ENCODE results near the gene DAO.
"Not testable (repeated sequence)": the region's sequence is repeated elsewhere in the genome, so short reads cannot be mapped to it uniquely, and the experiment has no call there.

DAO gene

DNA sequence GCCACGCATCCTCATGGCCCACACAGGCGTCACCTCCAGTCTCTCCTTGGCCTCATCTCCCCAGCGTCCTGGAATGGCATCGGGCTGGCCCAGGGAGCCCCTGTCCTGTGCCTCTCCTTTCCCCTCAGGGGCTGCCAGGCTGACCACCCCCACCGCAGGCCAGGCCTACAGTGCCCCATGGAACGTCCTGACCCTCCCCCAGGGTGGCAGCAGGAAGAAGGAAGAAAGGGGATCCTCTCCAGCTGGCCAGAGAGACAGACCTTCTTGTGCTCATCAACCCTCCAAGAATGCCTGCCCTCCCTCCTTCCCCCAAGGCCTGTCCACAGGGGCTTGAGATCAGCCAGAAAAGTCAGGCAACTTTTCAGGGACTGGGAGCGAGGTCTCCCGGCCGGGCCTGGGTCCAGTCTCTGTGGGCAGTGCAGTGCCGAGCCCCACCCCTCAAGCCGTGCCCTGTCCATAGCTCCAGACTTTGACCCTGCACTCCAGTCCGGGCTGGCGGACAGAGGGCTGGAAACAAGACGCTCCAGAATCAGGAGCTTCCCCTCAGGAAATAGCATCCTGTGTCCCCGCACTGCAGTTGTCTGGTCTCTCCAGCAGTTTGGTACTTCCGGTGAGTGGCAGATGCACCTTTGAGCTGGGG lies at the start of gene DAO:
DAO (plus strand) TSS at position 478 of the 640 bp plus-strand sequence. CDS start 4,915 bp downstream, outside the sequence.
- DNase-seq (ENCODE audit: low spot score): no peak

DNA sequence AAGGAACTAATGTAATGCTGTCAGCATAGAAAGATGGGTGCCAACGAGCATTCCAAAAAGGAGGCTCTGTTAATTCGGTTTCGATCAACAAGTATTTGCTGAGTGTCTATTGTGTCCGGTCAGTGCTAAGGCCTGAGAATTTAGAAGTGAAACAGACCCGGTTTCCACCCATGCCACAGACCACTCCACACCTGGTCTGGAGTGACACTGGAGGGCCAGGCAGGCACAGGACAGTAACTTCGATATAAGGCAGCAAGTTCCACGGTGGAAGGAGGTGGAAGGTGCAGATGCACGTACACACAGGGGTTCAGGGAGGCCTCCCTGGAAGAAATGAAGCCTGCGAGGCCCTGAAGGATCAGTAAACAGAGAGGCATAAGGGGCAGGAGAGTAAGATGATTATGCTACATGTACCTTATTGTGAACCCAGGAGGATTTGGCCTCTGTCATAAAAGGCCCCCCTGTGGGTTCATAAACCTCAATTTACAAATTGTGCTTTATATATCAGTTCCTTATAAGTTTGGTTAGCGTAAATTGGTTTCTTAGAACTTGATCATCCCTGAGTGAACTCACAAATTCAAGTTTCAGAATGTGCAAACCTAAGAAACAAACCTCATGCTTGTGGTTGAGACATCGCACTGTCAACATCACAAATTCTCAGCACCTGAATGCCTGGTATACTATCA lies 48.4 kb upstream of the DAO start:
- DNase-seq (ENCODE audit: low spot score): no peak

DNA sequence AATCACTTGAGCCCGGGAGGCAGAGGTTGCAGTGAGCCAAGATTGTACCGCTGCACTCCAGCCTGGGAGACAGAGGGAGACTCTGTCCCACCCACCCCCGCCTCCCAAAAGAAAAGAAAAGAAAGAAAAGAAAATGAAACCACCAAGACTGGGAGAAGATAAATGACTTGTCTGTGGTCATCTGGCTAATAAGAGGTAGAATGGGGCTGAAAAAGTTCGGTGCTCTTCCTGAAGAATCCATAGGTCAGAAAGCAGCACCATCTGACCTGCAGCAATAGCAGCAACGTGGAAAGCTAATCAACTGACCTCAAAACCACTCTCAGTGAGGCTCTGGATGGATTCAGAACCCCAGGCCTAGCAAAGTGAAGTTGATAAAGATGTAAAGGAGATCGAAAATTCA lies 47.7 kb upstream of the DAO start:
- DNase-seq (ENCODE audit: low spot score): no peak

DNA sequence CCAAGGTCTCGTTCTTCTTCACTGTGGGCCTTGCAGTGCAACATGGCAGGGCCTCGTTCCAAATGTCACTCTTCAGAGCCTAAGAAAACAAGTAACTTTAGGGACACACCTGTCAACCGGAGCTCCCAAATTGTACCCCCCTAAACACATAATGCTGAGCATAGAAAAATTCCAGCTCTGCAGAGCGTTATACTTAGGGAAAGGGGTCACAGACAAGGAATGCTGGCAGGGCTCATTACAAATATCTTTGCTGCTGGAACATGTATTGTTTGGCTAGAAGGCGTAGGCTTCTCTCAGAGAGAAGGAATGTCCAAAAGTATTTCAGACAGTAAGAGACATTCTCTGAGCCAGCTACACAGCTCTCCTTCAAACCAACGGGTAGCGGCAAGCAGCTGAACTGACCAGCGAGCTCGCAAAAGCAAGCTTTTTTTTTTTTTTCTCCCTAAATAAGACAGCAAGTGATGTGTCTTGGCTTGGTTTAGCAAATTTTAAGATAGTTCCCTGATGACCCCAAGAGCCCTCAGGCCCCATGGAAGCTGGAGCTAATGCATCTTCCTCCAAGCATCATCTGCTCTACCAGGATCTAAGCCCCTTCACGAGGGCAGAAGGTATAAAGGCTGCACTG lies 47.0 kb upstream of the DAO start:
- no peak for DNase-seq (ENCODE audit: low spot score)

DNA sequence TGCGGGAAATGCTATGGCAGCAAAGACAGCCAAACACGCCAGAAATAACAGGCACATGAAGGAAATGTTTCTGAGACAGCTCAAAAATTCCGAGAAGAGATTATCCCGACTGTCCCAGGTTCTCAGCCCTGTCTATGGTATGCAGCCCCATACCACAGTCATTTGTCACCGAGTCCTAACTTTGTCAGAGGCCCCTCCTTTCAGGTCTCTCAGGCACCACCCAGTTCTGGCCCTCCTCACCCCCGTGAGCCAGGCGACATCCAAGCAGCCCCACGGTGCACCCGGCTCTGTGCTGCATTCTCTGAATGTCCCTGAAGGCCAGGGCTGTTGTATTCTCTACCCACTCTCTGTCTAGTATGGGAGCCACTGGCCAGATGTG lies 46.5 kb upstream of the DAO start:
- no peak for DNase-seq (ENCODE audit: low spot score)

DNA sequence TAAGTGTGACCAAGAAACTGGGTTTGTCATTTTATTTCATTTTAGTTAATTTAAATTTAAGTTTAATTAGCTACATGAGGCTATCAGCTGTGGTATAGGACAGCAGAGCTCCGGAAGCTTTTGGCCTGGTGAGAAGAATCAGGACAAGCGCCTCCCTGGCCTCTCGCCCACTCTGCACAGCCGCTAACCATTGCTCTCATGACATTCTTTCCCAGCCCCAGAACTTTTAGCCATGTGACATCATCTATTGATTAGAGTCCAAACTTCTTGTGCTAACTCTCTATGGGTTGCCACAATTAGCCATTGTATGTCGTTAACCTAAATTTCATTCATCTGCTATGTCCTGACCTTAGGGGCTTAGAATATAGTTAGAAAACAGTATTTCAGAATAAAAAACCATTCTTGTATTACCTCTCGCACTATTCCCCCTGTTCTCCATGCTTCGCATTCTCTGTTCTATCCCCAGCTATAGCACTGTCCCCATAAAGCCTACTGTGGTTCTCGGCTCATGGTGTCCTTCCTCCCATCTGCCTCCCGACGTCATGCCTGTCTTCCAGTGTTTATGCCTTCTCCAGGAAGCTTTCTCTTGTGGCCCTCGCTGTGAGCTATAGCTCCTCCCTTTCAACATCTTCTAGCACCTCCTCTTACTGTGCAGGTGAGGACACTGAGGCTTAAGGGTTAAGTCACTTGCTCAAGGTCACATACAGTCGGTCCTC lies 46.0 kb upstream of the DAO start:
- DNase-seq (ENCODE audit: low spot score): no peak

DNA sequence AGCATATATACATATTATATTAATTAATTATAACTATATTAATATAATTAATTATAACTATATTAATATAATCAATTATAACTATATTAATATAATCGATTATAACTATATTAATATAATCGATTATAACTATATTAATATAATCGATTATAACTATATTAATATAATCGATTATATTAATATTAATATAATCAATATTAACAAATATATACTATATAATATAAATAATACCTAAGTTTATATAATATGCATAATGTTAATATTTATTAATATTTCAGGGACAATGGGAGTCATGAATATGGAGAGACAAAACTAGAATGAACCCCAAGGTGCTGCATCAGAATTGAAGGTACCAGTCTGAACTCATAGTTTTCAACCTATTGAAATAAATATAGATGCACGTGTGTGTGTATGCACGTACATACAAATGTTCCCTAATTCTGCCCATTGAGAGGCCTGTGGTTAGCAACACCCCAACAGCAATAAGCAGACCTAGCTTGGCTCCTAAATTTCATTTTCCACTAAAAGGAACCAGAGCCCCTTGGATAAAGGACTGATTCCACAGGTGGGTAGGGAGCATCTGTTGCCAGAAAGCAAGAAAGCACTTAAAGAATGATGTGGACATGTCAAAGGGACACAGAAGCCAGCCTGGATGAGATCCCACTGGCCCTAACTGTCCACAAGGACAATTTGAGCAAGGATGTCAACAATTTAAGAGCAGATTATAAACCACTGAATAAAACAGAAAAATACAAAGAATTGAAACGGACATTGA lies 43.8 kb upstream of the DAO start:
- no peak for DNase-seq (ENCODE audit: low spot score)

DNA sequence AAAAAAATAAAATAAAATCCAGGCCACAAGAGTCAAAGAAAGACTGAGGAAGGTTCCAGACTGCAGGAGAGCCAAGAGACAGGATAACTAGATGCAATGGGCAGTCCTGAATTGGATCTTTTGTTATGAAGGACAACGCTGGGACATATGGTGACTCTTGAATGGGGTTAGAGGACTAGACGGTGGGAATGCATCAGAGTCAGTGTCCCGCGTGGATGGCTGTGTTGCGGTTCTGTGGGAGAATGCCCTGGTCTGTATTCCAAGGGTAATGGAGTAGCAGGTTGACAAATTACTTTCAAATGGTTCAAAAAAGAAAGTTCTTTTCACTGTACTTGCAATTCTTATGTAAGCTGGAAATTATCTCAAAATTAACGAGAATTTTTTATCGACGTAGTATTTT lies 42.7 kb upstream of the DAO start:
- no peak for DNase-seq (ENCODE audit: low spot score)

DNA sequence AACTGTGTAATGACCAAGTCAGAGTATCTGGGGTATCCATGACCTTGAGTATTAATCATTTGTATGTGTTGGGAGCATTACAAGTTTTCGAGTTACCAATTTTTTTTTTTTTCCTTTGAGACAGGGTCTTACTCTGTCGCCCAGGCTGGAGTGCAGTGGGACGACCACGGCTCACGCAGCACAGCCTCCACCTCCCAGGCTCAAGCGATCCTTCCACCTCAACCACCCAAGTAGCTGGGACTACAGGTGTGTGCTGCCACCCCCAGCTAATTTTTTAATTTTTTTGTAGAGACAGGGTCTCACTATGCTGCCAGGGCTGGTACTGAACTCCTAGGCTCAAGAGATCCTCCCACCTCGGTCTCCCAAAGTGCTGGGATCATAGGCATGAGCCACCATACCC lies 42.2 kb upstream of the DAO start:
- no peak for DNase-seq (ENCODE audit: low spot score)

DNA sequence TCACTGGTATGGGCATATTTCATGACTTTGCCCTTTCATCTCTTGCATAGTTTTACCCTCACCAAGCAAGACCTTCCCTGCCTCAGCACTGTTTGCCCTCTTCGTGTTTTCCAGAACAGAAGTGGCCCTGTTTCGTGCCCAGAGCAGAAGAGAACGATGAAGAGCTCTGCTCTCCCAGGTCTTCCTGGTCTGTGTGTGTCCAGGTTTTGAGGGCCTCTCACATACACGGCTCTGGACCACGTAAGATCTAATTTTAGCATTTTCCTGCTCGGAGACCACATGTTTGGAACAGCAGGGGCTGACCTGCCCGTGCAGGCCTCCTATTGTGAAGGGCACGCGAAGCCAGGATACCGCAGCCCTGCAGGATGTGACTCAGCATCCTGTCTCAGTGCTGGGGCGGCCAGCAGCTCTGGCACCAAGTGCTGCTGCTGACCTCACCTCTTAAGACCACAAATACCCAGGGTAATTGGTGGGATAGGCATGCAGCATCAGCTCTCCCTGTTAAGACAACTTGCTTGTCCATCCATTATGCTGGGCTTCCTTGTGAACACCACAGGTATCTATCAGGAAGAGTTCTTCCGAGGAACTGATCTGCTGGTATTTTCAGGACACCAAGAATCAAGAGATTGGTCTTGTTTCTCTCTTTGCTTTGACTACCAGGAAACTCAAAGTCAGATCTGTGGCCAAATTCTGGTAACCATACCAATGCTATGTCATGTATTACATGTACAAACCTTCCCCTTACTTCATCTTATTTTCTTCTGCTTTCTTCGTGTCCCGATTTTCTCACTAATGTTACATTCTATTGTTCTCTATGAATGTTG lies 41.5 kb upstream of the DAO start:
- DNase-seq (ENCODE audit: low spot score): no peak

DNA sequence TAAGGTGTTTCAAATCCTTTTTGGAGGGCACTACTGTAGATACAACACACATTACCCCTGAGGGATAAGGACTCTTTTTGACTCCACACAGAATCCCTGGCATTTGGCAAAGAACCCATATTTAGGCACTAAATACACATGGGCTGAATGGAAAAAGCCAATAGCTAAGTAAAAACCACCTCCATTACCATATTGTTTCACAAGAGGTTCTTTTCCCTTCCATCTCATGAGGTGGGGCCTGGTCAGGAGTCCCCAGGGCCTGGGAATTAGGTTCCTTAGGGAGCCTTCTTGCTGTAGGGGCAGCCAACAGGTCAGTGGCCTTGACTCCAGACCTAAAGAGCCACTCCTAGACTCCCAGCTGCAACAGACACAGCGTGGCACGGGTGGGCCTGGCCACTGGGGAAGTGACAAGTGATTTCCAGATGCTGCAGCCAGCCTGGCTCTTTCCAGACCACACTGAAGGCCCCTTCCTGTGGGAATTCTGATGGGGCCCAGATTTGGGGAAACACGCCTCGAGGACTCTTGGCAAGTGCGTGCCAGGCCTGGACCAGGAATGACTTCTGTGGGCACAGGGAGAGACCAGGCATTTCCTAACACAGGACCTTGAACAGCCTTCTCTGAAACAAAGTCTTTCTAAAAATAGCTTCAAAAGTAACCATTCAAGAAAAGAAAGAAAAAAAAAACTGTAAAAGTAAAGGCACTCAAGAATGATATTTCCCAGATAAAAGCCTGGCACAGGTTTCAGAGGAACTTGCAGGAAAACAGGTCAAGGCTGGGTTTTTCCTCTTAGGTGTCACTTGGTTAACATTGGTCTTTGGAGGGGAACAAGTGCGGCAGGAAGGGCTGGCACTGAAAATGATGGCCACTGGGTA lies 40.6 kb upstream of the DAO start:
- DNase-seq (ENCODE audit: low spot score): no peak

DNA sequence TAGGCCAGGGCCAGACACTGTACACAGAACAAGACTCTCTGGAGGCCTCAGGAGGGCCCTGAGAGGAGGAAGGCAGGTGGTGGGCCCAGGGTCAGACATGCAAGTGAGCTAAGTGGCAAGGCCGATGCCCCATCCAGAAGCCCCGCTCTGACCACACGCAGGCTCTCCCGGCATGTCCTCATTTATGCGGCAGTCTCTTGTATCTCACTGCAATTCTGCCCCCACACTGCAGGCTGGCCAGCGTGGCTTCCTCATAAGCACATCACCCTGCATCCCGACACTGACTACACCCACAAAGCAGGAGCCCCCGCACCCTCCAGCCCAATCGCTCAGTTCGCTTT lies 40.0 kb upstream of the DAO start:
- no peak for DNase-seq (ENCODE audit: low spot score)

DNA sequence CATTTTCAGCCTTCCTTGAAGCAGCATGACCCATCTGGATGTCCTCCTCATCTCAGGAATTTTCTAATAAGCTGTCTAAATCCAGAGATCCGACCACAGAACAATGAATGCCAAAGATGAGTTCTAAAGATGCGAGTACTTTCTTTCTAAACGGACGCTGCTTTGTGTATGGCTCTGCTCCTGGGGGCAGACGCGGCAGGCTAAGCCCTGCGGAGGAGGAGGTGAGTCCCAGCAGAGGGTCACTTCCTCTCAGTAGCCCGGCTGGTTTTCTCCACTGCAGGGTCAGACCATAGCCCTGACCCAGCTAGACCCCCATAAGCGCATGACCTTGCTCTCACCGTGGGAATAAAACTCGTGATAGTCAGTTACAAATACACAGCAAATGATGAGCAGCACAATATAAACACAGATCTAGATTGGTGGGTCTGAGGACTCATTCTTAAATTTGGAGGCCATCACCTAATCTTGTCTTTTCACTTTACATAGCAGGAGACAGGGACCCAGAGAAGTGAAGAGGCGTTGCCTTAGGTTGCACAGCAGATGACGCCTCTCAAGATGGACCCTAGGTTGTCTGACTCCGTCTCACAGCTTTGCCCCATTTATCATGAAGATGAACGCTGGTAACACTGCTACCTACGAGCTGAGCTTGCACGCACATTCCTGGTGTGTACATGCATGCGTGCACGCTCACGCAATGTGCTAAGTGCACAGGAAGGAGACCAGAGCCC lies 39.1 kb upstream of the DAO start:
- DNase-seq (ENCODE audit: low spot score): no peak

DNA sequence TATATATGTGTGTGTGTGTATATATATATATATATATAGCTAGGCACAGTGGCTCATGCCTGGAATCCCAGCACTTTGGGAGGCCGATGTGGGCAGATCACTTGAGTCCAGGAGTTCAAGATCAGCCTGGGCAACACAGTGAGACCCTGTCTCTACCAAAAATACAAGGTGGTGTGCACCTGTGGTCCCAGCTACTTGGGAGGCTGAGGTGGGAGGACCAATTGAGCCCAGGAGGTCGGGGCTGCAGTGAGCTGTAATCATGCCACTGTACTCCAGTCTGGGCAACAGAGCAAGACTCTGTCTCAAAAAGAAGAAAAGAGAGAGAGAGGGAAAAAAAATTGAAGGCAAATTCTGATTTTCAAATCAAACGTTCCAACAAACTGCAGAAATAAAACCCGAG lies 38.1 kb upstream of the DAO start:
- DNase-seq (ENCODE audit: low spot score): not testable (repeated sequence)

DNA sequence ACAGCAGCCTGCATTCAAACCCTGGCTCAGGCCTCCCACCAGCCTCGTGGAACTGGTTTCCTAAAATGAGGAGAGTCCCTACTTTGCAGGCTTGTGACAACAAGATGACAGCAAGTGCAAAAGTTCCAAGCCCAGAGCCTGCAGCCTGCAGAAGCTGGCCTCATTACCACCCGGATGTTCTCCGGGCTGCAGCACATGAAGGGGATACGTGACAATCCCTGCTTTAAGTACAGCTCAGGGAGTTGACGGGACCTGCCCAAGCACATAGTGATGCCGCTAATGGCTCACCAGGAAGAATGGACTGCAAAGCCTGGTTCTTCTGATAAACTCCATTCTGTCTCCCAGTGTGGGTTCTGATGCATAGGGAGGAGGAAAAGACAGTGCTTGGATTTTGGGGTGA lies 37.5 kb upstream of the DAO start:
- DNase-seq (ENCODE audit: low spot score): no peak

DNA sequence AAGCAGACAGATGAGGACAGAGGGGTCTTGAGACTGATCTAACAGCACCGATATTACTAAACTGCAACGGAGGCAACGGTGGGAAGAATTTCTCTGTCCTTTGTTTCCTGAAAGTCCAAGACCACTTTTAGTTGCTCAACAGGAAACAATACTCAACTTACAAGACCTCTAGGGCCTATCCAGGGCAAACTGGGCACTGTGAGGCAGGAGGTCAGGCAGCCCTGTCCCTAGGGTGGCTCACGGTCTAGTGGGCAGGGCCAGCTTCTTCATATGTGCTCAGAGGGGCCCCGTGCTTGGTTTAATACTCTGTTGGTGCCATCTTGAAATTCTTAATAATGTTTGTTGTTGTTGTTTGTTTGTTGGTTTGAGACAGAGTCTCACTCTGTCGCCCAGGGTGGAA lies 36.7 kb upstream of the DAO start:
- no peak for DNase-seq (ENCODE audit: low spot score)

DNA sequence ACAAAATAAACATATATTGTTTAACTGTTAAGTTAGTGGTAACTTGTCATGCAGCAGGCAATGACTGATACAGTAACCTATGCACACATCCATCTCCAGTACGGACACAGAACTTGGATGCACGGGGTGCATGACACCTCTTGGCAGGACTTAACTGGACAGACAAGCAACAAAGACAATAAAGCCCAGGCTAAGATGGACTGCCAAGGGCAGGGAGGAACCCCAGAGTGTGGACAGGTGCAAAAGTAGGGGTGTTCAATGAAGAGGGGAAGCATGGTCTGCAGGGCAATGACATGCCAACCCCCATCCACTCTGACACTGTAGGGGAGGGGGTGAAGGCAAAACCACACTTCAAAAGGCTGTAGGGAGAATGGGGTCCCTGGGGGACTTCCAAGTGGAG lies 34.2 kb upstream of the DAO start:
- DNase-seq (ENCODE audit: low spot score): no peak

DNA sequence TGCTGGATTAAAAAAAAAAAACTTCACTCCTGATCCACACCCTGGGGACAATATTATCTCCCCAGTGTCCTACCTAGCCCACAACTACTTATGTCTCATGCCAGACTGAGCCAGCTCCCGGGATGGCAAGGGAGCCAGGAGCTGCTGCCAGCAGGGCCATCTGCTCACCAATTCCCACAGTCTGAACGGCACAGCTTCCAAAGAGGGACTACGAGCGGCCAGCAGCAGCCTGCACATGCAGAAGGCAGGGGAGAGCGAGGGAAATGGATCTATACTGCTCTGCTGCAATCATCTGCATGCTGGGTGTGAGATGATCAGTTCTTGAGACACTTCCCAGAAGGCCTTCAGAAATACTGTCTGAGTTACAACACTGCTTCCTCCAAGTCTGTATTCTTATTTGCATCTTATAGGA lies 33.6 kb upstream of the DAO start:
- DNase-seq (ENCODE audit: low spot score): no peak

DNA sequence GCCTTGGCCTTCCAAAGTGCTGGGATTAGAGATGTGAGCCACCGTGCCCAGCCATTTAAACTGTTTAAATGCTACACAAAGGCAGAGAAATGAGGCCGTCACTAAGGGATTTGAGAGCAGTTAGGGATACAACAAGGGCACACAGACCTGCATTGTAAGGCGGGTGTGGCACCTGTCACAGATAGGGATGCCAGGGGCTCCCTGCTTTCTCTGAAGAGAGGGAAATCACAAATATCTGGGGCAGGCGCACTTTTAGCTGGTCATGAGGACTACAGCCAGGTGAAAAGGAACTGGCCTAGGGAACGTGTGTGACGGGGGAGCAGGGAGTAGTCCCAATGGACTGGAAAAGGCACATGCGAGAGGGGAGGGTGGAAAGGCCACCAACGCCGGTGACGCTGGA lies 32.2 kb upstream of the DAO start:
- DNase-seq (ENCODE audit: low spot score): no peak

DNA sequence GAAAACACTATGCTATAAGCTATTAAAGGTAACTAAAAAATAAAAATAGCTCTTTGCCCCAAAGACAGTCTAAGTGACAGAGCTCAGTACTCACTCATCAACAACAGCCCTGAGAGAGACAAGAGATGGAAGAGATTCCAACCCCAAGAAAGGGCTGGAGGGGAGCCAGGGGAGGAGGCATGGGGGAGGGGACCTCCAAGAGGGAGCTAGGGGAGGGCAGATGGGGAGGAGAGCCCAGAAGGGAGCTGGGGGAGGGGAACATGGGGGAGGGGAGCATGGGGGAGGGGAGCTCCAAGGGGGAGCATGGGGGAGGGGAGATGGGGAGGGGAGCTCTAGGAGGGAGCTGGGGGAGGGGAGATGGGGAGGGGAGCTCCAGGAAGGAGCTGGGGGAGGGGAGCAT lies 30.2 kb upstream of the DAO start:
- no peak for DNase-seq (ENCODE audit: low spot score)
